ENCODE data around the gene TMEM88. TPM values are rescaled to one million over a fixed set of nuclear protein-coding genes. Genes with fewer than 3 reads are reported as not detected.
"Not testable (repeated sequence)": the region's sequence is repeated elsewhere in the genome, so short reads cannot be mapped to it uniquely, and the experiment has no call there.

Gene TMEM88
- total and polyA plus RNA-seq, 2 of the 4 experiments (the other 2 are of a cell fraction) = 2.1 TPM; not detected in 1

DNA sequence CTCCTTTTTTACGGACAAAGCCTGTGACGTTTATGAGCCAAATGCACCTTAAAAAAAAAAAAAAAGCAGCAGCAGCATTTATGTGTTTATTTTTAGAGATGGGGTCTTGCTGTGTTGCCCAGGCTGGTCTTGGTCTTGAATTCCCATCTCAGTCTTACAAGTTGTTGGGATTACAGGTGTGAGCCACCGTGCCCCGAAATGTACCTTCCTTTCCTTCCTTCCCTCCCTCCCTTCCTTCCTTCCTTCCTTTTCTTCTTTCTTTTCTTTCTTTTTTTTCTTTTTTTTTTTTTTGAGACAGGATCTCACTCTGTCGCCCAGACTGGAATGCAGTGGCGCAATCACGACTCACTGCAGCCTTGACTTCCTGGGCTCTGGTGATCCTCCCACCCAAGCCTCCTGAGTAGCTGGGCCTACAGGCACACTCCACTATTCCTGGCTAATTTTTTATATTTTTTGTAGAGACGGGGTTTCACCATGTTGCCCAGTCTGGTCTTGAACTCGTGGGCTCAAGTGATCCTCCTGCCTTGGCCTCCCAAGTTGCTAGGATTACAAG is 45.0 kb upstream of the TMEM88 start:
- CTCF ChIA-PET = interaction anchor here (0.7 kb wide), 1 partner anchor 41 kb away, joined by 3 read pairs; no protein-coding TSS in a partner anchor

More for the DNA sequence above, 45.0 kb upstream of the TMEM88 start:
- H3K9me3 ChIP-seq (ENCODE audit: control insufficient read depth, insufficient read depth, low read length); H2BK5ac ChIP-seq (ENCODE audit: low read depth, low read length, poor library complexity, severe bottlenecking); H2AFZ ChIP-seq (replicated peaks; ENCODE audit: low read length, poor library complexity); H2BK15ac ChIP-seq (ENCODE audit: low read depth, low read length); H4K20me1 ChIP-seq (ENCODE audit: insufficient read depth, low read length); H3K23ac ChIP-seq (ENCODE audit: low read depth, low read length); H3K4me1 ChIP-seq (ENCODE audit: control insufficient read depth, insufficient read depth, low read length); H3K9ac ChIP-seq (ENCODE audit: low read depth, low read length); H3K4me3 ChIP-seq (ENCODE audit: insufficient read depth, low read depth, low read length); H3K27ac ChIP-seq (ENCODE audit: insufficient read depth, low read length); H3K36me3 ChIP-seq (ENCODE audit: control insufficient read depth, insufficient read depth, low read length); H4K91ac ChIP-seq (ENCODE audit: insufficient read depth, low read depth, low read length); H3K79me1 ChIP-seq (ENCODE audit: low read depth in 1 of 2, low read length in 2 of 2); H2AK9ac ChIP-seq (replicated peaks; ENCODE audit: low read depth, low read length, poor library complexity); H3K4ac ChIP-seq (ENCODE audit: low read depth, low read length); in situ Hi-C loops (cut with MboI; ENCODE audit: low sequenced_read_pairs); BruUV-seq (replicated peaks); ATAC-seq (ENCODE audit: low read depth); H3K9me1 ChIP-seq (ENCODE audit: insufficient read depth, low read length); H2BK20ac ChIP-seq (ENCODE audit: low read depth, low read length); H3K18ac ChIP-seq (ENCODE audit: low read depth, low read length); POLR2A ChIA-PET (ENCODE audit: unreplicated experiment); dilution Hi-C loops (cut with HindIII; ENCODE audit: low sequenced_read_pairs, unreplicated experiment); intact Hi-C loops (cut with micrococcal nuclease); H3K4me2 ChIP-seq (ENCODE audit: low read depth, low read length); H4K8ac ChIP-seq (ENCODE audit: low read depth in 2 of 2, low read length in 2 of 2); H3K56ac ChIP-seq (ENCODE audit: extremely low read depth, insufficient read depth, low read length); H2BK120ac ChIP-seq (ENCODE audit: low read depth, low read length); H3K14ac ChIP-seq (replicated peaks; ENCODE audit: low read depth, low read length); H4K5ac ChIP-seq (ENCODE audit: low read depth, low read length): not testable (repeated sequence)
- H3K27me3 ChIP-seq (ENCODE audit: control insufficient read depth, insufficient read depth, low read length) = peaks cover 17% of the 10 kb centered on the region
- TF ChIP-seq CEBPB (IDR thresholded peaks at IDR 0.05; ENCODE audit: low read depth, low read length) = peak; percentile 79
- peak; percentile 21 for DNase-seq
- H2AK5ac ChIP-seq (ENCODE audit: low read depth, low read length) = peak overlapping the region; percentile 25
- WGBS, 2 experiments (ENCODE audit: extremely low coverage in 2 of 2, insufficient read length in 1 of 2) = no CpG with 5 or more reads among the region's 9 CpGs

Data from IMR-90 (cell line).